Measurements from ENCODE around the gene PBOV1.
"Not testable (repeated sequence)": the region's sequence is repeated elsewhere in the genome, so short reads cannot be mapped to it uniquely, and the experiment has no call there.

GRCh38 chr6:138212530-138212929 is 5.8 kb downstream of the PBOV1 start:
- TF ChIP-seq POLR2AphosphoS5 (IDR thresholded peaks at IDR 0.05; ENCODE audit: low read depth, low read length); POLR2A (IDR thresholded peaks at IDR 0.05; ENCODE audit: low read depth, low read length); PAX5 (IDR thresholded peaks at IDR 0.05; ENCODE audit: insufficient read depth, low read length, severe bottlenecking); POU2F2 (IDR thresholded peaks at IDR 0.05; ENCODE audit: low read depth, low read length); TAF1 (IDR thresholded peaks at IDR 0.05; ENCODE audit: low read depth, low read length); SPI1 (IDR thresholded peaks at IDR 0.05; ENCODE audit: low read depth, low read length): not testable (repeated sequence)
